Stimulated activated CD8-positive, alpha-beta memory T cell treated with anti-CD3 and anti-CD28 coated beads, Interleukin-15, amount 100 ng/mL, for 4 hours (primary cell): ENCODE data around the gene GAMT.

Experiments
- DNase-seq, 2 donors: peaks; one replicate each; pipeline ENCODE4 v3.0.0-alpha.2; 2020; ENCODE audit warnings: low read depth in 2 of 2

Gene GAMT

DNA sequence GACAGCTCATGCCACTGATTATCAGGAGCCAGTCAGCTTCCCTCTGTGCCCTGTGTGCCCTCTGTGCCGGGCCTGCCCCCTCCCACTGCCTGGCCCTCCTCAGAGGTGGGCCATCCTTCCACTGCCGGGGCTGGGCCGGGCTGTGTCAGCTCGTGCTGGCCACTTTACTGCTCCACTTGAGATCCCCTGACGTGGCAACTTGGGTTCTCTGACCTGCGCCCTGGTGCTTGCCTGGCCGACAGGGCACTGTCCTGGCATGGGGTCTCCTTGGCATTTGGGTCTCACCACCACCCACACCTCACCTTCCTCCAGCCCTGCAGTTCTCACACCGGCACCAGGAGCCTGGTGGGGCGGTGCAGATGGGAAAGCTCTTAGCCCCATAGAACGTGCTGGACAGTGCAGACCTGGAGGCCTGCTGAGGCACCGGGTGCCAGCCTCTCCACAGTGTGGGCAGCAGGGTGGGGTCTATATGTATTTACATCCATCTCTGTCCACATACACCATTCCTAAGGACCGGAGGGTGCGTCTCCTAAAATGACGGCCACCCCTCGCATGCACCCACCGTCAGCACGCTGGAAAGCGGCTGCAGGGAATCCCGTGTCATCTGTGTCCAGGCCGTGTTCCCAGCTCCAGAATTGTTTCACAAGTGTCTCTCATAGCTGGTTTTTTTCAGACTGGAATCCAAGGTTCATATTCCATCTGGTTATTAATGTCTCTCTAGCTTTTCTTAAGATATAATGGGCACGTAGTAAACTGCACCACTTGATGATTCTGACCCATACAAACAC lies 17.8 kb upstream of the GAMT start:
- DNase-seq, result no peak

DNA sequence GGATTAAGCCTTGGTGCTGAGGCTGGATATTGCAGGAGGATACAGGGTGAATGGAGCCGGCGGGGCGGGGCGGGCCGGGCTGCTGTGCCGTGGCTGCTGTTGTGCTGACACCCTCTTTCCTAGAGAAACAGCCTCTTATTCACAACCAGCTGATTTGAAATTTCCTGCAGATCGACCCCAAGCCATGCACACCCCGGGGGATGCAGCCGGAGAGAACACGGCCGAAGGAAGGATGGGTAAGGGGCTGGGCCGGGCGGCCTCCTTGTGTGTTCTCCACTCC lies 17.1 kb upstream of the GAMT start:
- no peak for DNase-seq

DNA sequence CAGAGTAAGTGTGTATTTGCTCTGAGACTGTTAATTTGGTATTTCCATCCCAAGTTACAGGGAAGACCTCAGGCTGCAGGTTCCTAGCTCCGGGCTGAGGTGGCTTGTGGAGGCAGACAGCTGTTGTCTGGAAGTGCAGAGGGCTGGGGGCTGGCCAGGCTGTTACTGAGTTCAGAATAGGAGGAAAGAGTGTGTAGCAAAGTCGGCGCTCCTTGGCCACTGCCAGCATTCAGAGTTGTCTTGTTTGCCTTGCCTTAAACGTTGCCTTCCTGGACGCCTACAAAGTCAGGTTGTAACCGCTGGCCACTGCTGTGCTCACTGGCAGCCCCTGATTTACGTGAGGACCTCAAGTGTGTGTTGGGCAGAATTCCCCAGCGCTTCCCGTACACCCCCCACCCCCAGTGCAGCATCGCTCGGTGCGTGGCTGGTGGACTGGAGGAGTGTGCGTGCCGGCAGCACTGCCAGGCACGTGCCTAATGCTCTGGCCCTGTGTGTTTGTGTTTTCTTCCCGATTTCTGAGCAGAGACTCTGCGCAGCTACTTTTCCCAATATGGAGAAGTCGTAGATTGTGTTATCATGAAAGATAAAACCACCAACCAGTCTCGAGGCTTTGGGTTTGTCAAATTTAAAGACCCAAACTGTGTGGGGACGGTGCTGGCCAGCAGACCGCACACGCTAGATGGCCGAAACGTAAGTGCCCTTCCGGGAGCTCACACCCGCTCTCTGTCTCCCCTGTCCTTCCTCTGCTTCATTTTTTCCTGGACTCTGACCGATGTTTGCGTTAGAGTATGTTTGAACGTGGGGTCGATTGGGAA lies 16.5 kb upstream of the GAMT start:
- no peak for DNase-seq

DNA sequence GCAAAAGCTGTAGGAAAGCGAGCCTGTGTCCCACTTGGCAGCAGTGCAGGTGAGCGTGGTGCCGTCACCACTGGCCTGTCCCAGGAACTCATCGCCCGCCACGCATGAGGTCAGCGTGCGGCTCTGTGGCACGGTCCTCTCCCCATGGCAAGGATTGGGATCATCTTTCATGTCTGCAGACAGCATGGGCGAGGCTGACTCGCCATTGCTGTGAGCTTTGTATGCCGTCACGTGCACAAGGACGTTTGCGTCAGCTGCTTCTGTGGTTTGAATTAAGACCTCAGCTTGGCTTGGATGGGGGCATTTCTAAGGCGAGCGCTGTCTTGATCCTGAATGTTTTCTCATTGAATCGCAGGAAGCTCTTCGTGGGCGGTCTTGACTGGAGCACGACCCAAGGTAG lies 15.8 kb upstream of the GAMT start:
- no peak for DNase-seq

DNA sequence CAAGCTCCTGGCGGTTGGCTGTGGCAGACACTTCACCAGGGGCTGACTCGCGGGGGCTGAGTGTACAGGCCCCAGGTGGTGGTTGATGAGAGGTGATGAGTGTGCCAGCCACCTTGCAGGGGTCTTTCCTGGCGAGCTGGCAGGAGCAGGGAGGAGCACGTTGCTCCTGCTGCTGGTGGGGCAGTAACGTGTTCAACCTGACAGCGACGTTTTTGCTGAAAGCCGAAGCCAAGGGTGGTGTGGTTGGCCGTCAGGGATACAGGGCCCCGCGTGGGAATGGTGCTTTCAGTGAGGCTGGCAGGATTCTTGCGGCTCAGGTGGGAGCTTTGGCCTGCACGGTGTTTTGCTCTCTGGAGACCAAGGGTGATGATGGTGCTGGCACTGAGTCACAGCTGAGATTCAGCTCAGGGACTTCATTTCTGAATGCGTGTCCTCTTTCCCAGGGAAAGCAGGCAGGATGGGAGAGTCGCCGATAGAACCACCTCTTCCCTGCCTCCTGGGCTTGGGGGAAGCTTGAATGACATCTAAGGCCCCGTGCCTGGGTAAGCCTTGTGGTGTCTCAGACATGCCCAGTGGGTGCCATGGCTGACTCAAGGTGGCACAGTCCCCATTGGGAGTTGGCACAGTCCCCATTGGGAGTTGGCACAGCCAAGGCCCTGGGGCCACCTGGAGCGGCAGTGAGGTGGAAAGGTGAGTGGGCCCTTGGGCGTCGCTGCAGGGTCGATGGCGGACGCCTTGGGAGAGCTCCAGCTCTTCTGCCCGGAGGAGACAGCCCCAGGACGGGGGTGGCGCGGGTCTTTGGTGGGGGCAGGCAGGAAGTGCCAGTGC lies 14.9 kb upstream of the GAMT start:
- no peak for DNase-seq

DNA sequence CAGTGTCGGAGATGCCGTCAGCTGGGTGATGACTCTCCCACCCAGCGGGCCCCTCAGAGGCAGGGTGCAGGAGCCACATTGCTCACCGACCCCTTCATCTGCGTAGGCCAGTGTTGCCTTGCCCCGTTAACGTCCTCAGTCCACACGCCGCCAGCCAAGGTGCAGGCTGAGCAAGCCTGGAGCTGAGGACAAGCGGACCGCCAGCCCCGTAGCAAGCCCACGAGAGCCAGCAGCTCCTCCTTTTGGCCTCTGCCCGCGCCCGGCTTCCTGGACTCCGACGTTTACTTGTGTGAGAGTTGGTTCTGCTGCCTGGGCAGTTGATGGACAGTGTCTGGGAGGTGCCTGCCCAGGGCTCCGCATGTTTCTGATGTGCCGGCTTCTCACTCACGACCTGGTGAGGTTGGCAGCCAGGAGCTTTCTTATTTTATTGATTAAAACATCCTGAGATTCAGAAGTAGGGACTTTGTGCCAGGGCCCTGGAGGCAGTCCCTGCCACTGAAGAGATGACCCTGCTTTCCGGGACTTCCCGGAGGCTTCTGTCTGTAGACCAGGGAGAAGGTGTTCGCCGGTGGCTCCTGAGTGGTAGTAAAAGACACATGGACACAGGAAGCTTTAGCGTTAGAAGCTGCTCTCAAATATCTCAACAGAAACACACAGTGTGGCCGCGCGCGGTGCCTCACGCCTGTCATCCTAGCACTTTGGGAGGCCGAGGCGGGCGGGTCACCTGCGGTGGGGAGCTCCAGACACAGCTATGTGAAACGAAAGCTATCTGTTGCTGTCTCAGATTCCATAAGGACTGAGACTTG lies 11.9 kb upstream of the GAMT start:
- DNase-seq, result no peak

DNA sequence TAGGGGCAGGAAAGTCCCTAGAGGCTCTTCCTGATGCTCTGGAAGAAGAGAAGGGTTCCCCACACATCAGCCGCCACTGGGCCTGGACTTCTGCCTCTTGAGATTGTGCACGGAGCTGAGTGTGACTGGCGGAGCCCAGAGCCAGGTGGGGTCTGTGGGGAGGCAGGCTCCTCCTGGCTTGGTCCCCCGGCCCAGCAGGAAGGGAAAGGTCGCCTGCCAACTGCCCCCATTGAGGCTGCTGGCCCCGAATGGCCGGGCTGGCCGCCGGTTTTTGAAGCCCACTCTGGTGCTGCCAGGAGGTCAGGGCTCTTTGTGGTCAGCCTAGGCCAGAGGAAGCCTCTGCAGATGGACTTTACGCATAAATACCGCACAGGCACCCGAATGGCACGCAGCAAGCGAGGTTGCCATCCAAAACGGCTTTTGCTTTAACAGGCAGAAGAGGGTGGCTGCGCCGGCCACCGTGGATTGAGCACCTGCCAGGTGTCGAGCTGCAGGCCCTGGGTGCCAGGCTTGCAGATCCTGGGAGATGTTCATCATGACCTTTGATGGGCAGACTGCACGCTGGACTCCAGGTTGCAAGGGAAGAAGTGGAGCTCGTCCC lies 11.1 kb upstream of the GAMT start:
- no peak for DNase-seq

DNA sequence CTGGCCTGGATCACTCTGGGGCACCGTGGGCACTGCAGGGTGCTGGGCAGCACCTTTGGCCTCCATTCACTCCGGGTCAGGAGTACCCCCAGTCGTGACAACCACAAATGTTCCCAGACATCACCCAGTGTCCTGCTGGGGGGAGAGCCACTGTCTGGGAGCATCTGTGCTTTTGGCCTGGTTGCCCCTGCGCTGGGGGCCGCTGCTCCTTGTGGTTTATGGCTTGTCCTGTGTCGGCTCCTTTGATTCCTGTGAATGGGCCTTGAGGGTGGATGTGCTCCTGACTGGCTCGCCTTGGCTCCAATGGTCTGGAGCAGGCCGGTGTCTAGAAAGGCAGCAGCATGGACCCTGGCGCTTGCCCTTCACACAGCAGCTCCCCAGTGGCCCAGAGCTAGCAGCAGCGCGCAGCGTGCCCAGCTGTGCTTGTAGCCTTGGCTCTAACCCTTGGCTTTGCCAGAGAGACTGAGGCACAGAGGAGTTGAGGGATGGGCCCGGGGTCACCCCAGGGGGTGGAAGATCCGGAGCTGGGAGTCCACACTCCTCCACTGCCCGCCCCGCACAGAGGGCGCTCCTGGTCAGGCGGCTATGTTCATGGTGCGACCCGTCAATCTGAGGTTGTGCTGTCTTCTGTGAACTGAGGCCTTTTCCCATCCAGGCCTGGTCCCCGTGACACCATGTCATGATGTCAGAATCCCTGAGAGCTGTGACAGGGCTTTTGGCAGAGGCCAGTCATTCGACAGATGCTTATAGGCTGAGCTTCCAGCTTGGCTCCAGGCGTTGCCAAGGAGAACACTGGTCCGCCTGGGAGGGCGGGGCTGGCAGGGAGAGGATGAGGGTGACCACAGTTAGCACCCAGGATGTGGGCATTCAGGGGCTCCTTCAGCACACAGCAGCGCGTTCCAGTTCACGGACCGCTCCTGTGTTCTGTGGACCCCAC lies 10.2 kb upstream of the GAMT start:
- no peak for DNase-seq

DNA sequence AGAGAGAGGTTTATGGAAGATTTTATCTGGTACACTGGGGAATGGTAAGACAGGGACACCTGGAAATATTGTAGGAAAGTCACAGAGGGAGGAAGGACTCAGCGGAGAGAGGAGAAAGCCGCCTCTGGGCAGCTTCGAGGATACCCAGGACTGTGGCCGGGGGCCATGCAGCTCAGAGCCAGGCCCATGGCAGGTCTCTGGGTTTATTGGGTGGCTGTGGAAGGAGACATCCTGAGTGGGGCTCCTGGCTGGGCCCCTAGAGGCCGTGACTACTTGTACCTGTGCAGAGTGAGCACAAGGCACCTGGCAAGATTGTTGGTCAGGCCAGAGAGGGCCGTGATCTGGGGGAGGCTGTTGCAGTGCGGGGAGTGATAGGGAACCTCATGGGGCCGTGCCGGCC lies 9.4 kb upstream of the GAMT start:
- DNase-seq, result no peak

DNA sequence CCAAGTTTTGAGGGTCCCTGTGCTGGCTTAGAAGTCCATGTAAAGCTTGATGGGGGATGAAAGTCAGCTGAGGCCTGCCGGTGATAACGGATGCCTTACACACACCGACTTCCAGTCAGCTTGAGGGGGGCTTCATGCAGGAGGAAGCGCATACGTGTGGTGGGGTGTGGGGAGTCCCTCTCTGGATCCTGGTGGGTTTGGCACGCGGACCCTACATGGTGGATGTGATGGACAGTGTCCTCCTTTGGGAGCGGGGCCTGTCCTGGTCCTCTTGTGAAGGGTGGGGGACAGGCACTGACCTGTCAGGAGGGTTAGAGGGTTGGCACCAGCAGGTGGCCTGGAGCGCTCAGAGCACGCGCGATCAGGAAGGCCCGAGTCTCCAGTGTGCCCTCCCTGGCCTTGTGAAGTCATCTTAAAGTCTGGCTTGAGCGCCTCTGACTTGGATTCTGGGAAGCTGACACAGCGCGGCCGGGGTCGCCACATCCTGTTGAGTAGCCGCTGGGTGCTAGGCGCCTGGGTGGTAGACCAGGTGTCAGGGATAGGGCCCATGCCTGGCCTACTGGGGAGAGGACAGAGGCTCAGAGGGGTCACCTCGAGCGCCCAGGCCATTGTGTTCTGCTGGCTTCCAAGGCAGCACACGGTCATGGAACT lies 8.9 kb upstream of the GAMT start:
- no peak for DNase-seq

DNA sequence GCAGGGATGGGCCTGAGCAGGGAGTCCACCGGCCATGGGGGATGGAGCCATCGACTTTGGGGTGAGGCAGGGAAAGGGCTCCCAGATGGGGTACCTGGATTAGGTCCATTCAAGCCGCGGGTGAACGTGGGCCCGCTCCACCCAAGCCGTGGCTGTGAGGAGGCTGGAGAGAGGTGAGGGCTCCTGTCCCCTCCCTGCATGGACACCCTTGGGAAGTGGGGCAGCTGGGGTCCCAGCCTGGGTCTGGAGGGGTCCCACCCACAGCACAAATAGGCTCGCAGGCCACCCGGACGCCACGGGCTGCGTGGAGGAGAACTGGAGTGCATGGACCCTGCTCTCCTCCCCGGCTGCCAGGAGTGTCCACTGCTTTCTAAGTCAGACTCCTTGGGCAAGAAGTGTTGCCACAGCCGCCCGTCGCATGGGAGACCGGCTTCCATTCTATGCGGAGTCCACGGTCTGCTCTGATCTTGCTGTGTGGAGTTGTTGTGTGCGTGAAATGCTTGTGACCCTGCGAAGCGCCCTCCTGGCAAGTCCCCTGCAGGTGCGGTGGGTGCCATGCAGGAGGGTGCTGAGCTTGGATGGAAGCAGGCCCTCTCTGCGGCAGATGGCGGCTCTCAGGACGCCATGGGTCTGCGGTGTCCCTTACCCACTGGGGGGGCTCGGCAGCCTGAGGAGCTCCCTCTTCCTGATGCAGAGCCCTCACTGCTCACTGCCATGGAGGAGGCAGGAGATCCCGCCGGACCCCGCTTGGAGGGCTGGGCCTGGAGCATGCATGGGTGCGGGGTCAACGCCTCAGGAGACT lies 8.1 kb upstream of the GAMT start:
- no peak for DNase-seq

DNA sequence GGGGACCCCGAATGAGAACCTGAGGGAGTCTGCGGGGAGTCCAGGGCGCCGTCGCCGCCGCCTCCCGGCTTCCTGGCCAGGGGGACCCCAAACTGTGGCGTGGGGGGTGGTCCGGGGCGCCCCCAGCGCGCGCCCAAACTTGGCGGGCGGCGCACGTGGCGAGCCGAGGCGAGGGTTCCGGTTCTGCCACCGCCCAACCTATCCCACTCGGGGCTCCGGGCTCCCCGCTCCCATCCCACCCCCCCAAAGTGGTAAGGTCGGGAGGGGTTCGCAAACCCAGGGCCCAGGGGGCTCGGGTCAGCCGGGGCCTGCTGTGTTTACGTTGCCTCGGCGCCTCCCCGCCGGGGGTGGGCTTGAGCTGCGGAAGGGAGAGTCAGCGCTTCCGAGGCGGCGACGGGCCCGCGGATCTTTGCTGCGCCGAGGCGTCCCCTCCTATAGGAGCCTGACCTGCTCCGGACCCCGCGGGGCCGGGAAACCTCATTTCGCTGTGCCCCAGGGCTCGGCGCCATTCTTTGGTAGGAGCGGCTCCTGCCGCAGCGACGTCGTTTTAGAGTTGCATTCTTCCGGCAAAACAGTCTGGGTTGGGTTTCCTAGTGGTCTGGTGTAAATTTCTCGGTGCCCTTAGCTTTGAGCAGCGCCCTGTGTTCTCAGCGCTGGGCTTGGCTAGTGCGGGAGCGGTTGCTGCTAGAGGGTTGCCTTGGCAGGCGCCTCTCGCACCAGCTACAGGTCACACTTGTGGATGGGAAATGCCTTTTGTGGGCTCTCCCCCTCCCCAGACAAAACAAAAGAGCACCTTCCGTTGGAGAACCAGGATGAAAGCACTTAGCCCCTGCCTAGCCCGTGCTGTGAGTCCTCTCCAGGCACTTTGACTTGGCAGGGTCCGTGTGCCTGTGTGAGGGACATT lies 7.2 kb upstream of the GAMT start:
- peak; percentile 22 to 42 for DNase-seq

DNA sequence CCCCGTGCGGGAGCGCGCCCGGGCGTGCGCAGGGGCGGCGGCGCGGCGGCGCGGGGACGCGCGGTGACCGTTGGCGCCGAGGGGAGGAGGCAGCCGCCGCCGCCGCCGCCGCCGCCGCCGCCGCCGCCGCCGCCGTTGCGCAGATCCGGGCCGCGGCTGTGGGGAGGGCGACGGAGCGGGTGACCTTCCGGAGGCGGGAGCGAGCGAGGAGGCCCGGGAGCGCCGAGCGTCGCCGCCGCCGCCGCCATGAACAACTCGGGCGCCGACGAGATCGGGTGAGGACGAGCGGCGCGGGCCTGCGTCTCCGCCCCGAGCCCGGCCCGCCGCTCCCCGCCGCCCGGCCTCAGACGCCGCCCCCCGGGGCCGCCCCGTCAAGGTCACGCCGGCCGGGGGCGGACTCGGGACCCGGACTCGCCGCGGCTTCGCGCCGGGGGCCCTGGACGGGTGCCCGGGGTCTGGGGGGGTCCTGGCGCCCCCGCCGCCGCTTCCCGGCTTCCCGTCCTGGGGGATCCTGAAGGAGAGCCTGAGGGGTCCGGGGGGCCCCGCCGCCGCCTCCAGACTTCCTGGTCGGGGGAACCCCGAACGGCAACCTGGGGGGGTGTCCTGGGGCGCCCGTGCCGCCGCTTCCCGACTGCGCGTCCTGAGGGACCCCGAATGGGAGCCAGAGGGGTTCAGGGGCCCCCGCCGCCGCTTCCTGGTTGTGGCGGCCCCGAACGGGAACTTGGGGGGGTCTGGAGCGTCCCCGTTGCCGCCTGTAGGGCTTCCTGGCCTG lies 6.4 kb upstream of the GAMT start, which contains the start of gene DAZAP1:
TSS of gene DAZAP1 (plus strand) at position 59 of the 772 bp plus-strand sequence. CDS start at position 247, 188 bp downstream.
- peak in 1 of 2 donors; percentile 29 for DNase-seq

DNA sequence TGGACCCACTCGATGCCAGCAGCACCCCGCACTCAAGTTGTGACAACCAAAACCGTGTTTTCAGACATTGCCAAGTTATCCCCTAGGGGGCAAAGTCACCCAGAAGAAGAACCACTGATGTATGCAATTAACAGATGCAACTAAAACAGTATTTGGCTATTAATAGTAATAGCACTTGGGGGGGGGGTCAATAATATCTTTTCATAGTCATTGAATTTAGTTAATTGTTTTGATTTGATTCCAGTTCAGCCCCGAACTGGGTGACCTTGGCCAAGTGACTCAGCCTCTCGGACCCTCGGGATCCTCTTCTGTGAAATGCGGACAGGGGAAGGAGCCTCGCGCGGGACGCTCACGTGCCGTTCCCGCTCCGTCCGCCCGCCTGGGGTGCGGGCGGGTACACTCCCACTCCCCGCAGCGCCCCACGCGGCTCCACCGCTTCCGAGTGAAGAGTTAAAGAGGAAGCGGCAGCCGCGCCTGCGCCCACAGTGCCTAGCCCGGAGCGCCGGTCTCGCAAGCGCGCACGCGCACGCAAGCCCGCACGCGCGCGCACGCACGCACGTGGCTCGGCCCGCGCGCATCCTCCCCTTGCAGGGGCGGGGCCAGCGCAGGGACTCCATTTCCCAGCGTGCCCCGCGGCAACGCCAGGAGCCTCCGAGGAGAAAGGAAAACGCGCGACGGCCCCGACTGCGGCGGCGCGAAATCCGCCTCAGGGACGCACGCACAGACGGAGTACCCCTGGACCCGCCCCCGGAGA lies 5.6 kb upstream of the GAMT start:
- peak; percentile 98 to 100 for DNase-seq

DNA sequence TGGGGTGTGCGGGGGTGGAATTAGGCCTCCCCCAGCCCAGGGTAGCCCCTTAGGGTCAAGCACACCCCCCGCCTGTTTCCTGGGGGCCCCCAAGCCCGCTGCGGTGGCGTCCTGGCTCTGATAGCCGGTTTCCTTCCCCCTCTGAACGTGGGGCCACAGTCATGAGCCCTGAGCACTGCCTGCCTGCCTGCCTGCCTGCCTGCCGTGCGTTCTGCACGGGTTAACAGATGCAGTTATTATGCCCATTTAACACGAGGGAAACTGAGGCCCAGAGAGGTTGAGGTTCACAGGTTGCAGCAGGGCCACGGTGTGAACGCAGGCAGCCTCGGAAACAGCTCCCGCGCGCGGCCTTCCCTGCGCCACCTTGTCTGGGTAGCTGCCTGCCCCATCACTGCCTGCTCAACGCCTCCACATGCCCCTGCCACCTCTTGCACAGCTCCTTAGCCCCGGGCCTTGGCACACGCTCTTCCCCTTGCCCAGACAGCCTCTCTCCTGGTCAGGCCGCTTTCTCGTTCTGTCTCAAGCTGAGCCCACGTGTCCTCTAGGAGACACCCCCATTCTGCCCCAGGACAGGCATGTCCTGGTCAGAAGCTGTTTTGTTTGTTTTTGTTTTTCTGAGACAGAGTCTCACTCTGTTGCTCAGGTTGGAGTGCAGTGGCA lies 1.2 kb upstream of the GAMT start:
- DNase-seq, result no peak

DNA sequence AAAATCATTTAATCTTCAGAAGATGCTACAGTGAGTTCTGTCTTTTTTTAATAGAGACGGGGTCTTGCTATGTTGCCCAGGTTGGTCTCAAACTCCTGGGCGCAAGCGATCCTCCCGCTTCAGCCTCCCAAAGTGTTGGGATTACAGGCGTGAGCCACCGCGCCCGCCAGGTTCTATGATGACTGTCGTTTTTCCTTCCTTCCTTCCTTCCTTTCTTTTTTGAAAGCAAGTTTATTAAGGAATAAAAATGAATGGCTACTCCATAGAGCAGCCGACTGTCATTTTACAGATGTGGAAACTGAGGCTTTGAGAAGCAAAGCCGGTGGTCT lies 511 bp upstream of the GAMT start:
- DNase-seq, result no peak
